ENCODE data around the gene IER5L.

IER5L gene

GRCh38 chr9:129176701-129177442 lies 1.2 kb downstream of the IER5L start:
- WGBS (ENCODE audit: insufficient coverage), result under 1% methylated on average over 62 of the region's 80 CpGs
- Histone ChIP-seq H3K27ac (ENCODE audit: insufficient read depth in 1 of 2, low read depth in 1 of 2, low read length in 2 of 2, poor library complexity in 1 of 2, severe bottlenecking in 2 of 2) (peak overlapping the region in 1 of 2 experiments; percentile 81), H3K4me3 (ENCODE audit: control insufficient read depth in 1 of 7, extremely low read depth in 1 of 7, insufficient read depth in 4 of 7, low read depth in 2 of 7, low read length in 6 of 7) (peak overlapping the region; percentile 61 to 89 (median 78)), H3K9me3 (ENCODE audit: control extremely low read depth in 1 of 5, control insufficient read depth in 4 of 5, insufficient read depth in 2 of 5, low read depth in 1 of 5, low read length in 4 of 5) (no peaks in the 10 kb centered on the region), H3K4me1 (ENCODE audit: control extremely low read depth in 1 of 4, control insufficient read depth in 4 of 4, insufficient read depth in 4 of 4, low read length in 3 of 4) (peaks cover 0 to 47% (median 35%) of the 10 kb centered on the region in 4 experiments), H3K36me3 (ENCODE audit: control insufficient read depth in 4 of 4, insufficient read depth in 4 of 4, low read length in 3 of 4) (no peaks in the 10 kb centered on the region), H3K27me3 (replicated peaks in 2 of 5; ENCODE audit: control insufficient read depth in 4 of 5, insufficient read depth in 5 of 5, low read length in 4 of 5) (peaks cover 0 to 2% (median 0%) of the 10 kb centered on the region in 5 experiments)
- peak in 1 of 3 donors; percentile 26 for DNase-seq
- POLR2A ChIA-PET, result interaction anchor here (0.7 to 1.7 kb wide), 11 partner anchors 10 to 432 kb away, joined by 3 to 8 read pairs (median 5); no protein-coding TSS in a partner anchor
- CTCF ChIA-PET, result interaction anchor here (0.7 to 2.0 kb wide), 9 partner anchors 9 to 359 kb away, joined by 3 to 7 read pairs (median 4); no protein-coding TSS in a partner anchor

GRCh38 chr9:129175825-129176633 lies 2.0 kb downstream of the IER5L start:
- DNase-seq, result peak; percentile 81 to 93 (median 91)
- peak overlapping the region; percentile 46 to 81 for H3K27ac ChIP-seq (ENCODE audit: insufficient read depth in 1 of 2, low read depth in 1 of 2, low read length in 2 of 2, poor library complexity in 1 of 2, severe bottlenecking in 2 of 2)
- CTCF ChIA-PET, result interaction anchor here (0.5 to 8.0 kb wide), 3 partner anchors 34 to 358 kb away, joined by 3 to 46 read pairs (median 3); no protein-coding TSS in a partner anchor
- peaks cover 0 to 49% (median 35%) of the 10 kb centered on the region in 4 experiments for H3K4me1 ChIP-seq (ENCODE audit: control extremely low read depth in 1 of 4, control insufficient read depth in 4 of 4, insufficient read depth in 4 of 4, low read length in 3 of 4)
- 0% methylated on average over 22 of the region's 47 CpGs for WGBS (ENCODE audit: insufficient coverage)
- H3K9me3 ChIP-seq (ENCODE audit: control extremely low read depth in 1 of 5, control insufficient read depth in 4 of 5, insufficient read depth in 2 of 5, low read depth in 1 of 5, low read length in 4 of 5), result no peaks in the 10 kb centered on the region
- POLR2A ChIA-PET, result no interaction called here
- H3K36me3 ChIP-seq (ENCODE audit: control insufficient read depth in 4 of 4, insufficient read depth in 4 of 4, low read length in 3 of 4), result no peaks in the 10 kb centered on the region
- peaks cover 0 to 2% (median 0%) of the 10 kb centered on the region in 5 experiments for H3K27me3 ChIP-seq (replicated peaks in 2 of 5; ENCODE audit: control insufficient read depth in 4 of 5, insufficient read depth in 5 of 5, low read length in 4 of 5)
- peak overlapping the region; percentile 50 to 89 (median 78) for H3K4me3 ChIP-seq (ENCODE audit: control insufficient read depth in 1 of 7, extremely low read depth in 1 of 7, insufficient read depth in 4 of 7, low read depth in 2 of 7, low read length in 6 of 7)

GRCh38 chr9:129175515-129175824 lies 2.6 kb downstream of the IER5L start:
- peak overlapping the region in 1 of 2 experiments; percentile 81 for H3K27ac ChIP-seq (ENCODE audit: insufficient read depth in 1 of 2, low read depth in 1 of 2, low read length in 2 of 2, poor library complexity in 1 of 2, severe bottlenecking in 2 of 2)
- ChIA-PET POLR2A (interaction anchor here (2.0 kb wide), 2 partner anchors 208 to 449 kb away, joined by 4 to 9 read pairs; no protein-coding TSS in a partner anchor), CTCF (interaction anchor here (1.9 to 8.0 kb wide), 4 partner anchors 33 to 446 kb away, joined by 5 to 46 read pairs (median 8); partner anchors contain the start of gene C9orf50)
- DNase-seq, result no peak
- peaks cover 0 to 2% (median 0%) of the 10 kb centered on the region in 5 experiments for H3K27me3 ChIP-seq (replicated peaks in 2 of 5; ENCODE audit: control insufficient read depth in 4 of 5, insufficient read depth in 5 of 5, low read length in 4 of 5)
- H3K9me3 ChIP-seq (ENCODE audit: control extremely low read depth in 1 of 5, control insufficient read depth in 4 of 5, insufficient read depth in 2 of 5, low read depth in 1 of 5, low read length in 4 of 5), result no peaks in the 10 kb centered on the region
- peak overlapping the region; percentile 61 to 89 (median 78) for H3K4me3 ChIP-seq (ENCODE audit: control insufficient read depth in 1 of 7, extremely low read depth in 1 of 7, insufficient read depth in 4 of 7, low read depth in 2 of 7, low read length in 6 of 7)
- H3K4me1 ChIP-seq (ENCODE audit: control extremely low read depth in 1 of 4, control insufficient read depth in 4 of 4, insufficient read depth in 4 of 4, low read length in 3 of 4), result peaks cover 0 to 55% (median 39%) of the 10 kb centered on the region in 4 experiments
- 0% methylated on average over 4 of the region's 10 CpGs for WGBS (ENCODE audit: insufficient coverage)
- H3K36me3 ChIP-seq (ENCODE audit: control insufficient read depth in 4 of 4, insufficient read depth in 4 of 4, low read length in 3 of 4), result no peaks in the 10 kb centered on the region

DNA sequence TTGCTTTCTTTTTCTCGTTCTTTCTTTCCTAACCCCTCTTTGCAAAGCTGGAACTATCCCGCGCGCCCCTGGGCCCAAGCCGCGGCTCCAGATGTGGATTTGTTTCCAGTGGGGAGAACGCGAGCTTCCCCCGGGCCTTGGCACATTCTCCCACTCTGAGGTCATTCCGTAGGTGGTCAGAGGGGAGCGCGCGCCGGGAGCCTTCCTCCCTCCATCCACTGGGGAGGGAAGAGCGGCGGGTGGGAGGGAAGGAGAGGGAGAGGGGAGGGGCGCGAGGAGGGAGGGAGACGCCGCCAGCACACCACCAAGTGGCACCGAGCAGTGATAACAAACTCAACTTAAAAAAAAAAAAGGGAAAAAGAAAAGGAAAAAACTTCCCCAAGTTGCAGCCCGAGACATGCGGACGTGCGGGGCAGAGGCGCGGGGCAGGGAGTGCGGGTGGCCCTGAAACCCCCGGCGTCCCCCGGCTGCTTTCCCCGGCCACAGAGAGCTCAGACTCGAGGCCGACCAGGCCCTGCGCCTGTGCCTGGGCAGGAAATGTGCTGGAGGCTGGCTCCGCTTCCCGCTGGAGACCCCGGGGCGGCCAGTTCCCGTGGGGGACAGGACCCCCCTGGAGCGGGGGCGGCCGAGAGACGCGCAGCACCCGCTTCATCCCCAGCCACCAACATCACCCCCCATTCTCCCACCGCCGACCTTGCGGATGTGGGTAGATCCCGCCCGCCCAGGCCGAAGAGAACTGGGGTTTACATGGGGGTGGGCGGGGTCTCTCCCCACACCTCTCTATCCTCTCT lies 3.1 kb downstream of the IER5L start:
- H3K27ac ChIP-seq (ENCODE audit: insufficient read depth in 1 of 2, low read depth in 1 of 2, low read length in 2 of 2, poor library complexity in 1 of 2, severe bottlenecking in 2 of 2), result peak overlapping the region in 1 of 2 experiments; percentile 81
- CTCF ChIA-PET, result interaction anchor here (0.6 to 8.0 kb wide), 17 partner anchors 9 to 450 kb away, joined by 3 to 46 read pairs (median 6); partner anchors contain the start of genes C9orf50 and NTMT1
- no peaks in the 10 kb centered on the region for H3K9me3 ChIP-seq (ENCODE audit: control extremely low read depth in 1 of 5, control insufficient read depth in 4 of 5, insufficient read depth in 2 of 5, low read depth in 1 of 5, low read length in 4 of 5)
- H3K36me3 ChIP-seq (ENCODE audit: control insufficient read depth in 4 of 4, insufficient read depth in 4 of 4, low read length in 3 of 4), result no peaks in the 10 kb centered on the region
- DNase-seq, result peak in 2 of 3 donors; percentile 59 to 66
- H3K4me1 ChIP-seq (ENCODE audit: control extremely low read depth in 1 of 4, control insufficient read depth in 4 of 4, insufficient read depth in 4 of 4, low read length in 3 of 4), result peaks cover 2 to 61% (median 44%) of the 10 kb centered on the region in 4 experiments
- POLR2A ChIA-PET, result interaction anchor here (0.8 to 2.0 kb wide), 4 partner anchors 32 to 450 kb away, joined by 3 to 9 read pairs (median 4); no protein-coding TSS in a partner anchor
- H3K27me3 ChIP-seq (replicated peaks in 2 of 5; ENCODE audit: control insufficient read depth in 4 of 5, insufficient read depth in 5 of 5, low read length in 4 of 5), result peaks cover 0 to 1% (median 0%) of the 10 kb centered on the region in 5 experiments
- WGBS (ENCODE audit: insufficient coverage), result 0% methylated on average over 19 of the region's 53 CpGs
- peak overlapping the region; percentile 61 to 89 (median 78) for H3K4me3 ChIP-seq (ENCODE audit: control insufficient read depth in 1 of 7, extremely low read depth in 1 of 7, insufficient read depth in 4 of 7, low read depth in 2 of 7, low read length in 6 of 7)

DNA sequence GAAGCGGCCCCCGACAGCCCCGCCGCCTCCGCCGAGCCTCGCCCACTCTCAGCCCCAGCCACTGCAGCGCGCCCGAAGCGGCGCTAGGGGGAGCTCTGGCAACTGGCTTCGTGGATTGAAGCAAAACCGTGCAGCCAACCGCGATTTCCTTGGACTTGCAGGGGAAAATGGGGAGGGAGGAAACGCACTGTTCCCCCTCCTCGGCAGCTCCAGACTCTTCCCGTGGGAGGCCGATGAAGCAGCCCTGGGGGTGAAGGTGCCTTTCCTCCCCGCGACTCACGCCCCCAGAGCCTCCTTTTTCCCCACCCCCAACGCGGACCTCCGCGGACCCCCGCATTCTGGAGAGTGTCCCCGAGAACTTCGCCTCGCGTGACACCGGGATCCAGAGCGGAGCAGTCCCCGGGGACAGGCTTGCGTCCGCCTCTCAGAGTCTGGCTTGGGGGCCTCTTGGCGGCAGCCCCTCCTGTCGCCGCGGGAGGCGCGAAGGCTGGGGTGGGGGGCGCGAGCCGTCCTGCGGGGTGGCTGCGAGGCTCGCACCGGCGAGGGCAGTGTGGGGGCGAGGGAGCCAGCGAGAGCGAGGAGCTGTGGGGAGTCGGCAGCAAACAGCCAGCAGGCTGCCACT lies 3.8 kb downstream of the IER5L start:
- whole genome bisulfite sequencing (ENCODE audit: insufficient coverage), result 1% methylated on average over 34 of the region's 55 CpGs
- peak overlapping the region; percentile 61 to 89 (median 78) for H3K4me3 ChIP-seq (ENCODE audit: control insufficient read depth in 1 of 7, extremely low read depth in 1 of 7, insufficient read depth in 4 of 7, low read depth in 2 of 7, low read length in 6 of 7)
- peaks cover 2 to 61% (median 45%) of the 10 kb centered on the region in 4 experiments for H3K4me1 ChIP-seq (ENCODE audit: control extremely low read depth in 1 of 4, control insufficient read depth in 4 of 4, insufficient read depth in 4 of 4, low read length in 3 of 4)
- H3K36me3 ChIP-seq (ENCODE audit: control insufficient read depth in 4 of 4, insufficient read depth in 4 of 4, low read length in 3 of 4), result no peaks in the 10 kb centered on the region
- no peaks in the 10 kb centered on the region for H3K9me3 ChIP-seq (ENCODE audit: control extremely low read depth in 1 of 5, control insufficient read depth in 4 of 5, insufficient read depth in 2 of 5, low read depth in 1 of 5, low read length in 4 of 5)
- ChIA-PET CTCF (interaction anchor here (0.6 to 8.0 kb wide), 19 partner anchors 9 to 450 kb away, joined by 3 to 46 read pairs (median 5); partner anchors contain the start of genes C9orf50 and NTMT1), POLR2A (interaction anchor here (0.8 to 2.0 kb wide), 5 partner anchors 32 to 450 kb away, joined by 3 to 9 read pairs (median 4); no protein-coding TSS in a partner anchor)
- H3K27ac ChIP-seq (ENCODE audit: insufficient read depth in 1 of 2, low read depth in 1 of 2, low read length in 2 of 2, poor library complexity in 1 of 2, severe bottlenecking in 2 of 2), result peak overlapping the region in 1 of 2 experiments; percentile 81
- no peaks in the 10 kb centered on the region for H3K27me3 ChIP-seq (replicated peaks in 2 of 5; ENCODE audit: control insufficient read depth in 4 of 5, insufficient read depth in 5 of 5, low read length in 4 of 5)
- peak; percentile 74 to 82 (median 80) for DNase-seq

All from common myeloid progenitor, CD34-positive (primary cell).